Mucosa of gallbladder (tissue), 1 donor: ENCODE measurements around the gene SUMO3. TPM values are rescaled to one million over a fixed set of nuclear protein-coding genes. Genes with fewer than 3 reads are reported as not detected.

Source experiments
- DNase-seq: peaks from one replicate; pipeline ENCODE4 v3.0.0-alpha.2; 2020; ENCODE audit warnings: low spot score
- total RNA-seq: library from RNA; stranded (reverse); gene quantifications from one replicate; pipeline ENCODE4 v1.2.1, GENCODE V29; 2021
- donor health status: DM: no; HTN: no; CAD: no.

The SUMO3 gene
- total RNA-seq, 1 donor from 2014 or later = 70.5 TPM

DNA sequence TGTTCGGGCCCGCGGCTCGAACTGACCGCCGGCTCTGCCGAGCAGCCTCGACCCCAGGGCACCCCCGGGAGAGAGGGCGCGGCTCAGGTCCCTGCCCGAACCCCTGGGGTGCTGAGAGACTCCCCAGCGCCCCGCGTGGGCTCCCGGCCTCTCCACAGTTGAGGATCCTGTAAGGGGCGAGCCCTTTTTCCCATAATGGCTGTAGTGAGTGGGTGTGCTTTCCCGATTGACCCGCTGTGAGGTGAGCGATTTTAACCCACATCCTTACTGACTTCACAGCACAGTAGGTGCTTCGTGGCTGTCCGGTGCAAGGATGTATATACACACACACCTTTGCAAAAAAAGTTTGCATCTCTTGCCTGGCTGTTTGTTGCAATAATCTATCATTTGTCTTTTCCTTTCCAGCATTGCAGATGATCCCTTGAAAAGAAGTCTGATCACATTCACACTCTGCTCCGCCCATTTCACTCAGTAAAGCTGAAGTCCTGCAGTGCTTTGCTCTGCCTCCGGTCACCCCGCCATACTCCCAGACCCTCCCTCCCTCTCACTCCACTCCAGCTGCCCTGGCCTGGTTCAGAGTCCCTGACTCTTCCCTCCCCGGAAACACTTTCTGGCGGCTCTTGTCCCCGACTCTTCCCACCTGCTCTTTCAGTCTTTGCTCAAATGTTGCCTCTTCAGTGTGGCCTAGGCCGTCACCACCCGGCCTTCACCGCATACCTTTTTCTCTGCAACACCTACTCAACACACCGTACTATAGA, 15.3 kb downstream of the SUMO3 start:
- DNase-seq = no peak

DNA sequence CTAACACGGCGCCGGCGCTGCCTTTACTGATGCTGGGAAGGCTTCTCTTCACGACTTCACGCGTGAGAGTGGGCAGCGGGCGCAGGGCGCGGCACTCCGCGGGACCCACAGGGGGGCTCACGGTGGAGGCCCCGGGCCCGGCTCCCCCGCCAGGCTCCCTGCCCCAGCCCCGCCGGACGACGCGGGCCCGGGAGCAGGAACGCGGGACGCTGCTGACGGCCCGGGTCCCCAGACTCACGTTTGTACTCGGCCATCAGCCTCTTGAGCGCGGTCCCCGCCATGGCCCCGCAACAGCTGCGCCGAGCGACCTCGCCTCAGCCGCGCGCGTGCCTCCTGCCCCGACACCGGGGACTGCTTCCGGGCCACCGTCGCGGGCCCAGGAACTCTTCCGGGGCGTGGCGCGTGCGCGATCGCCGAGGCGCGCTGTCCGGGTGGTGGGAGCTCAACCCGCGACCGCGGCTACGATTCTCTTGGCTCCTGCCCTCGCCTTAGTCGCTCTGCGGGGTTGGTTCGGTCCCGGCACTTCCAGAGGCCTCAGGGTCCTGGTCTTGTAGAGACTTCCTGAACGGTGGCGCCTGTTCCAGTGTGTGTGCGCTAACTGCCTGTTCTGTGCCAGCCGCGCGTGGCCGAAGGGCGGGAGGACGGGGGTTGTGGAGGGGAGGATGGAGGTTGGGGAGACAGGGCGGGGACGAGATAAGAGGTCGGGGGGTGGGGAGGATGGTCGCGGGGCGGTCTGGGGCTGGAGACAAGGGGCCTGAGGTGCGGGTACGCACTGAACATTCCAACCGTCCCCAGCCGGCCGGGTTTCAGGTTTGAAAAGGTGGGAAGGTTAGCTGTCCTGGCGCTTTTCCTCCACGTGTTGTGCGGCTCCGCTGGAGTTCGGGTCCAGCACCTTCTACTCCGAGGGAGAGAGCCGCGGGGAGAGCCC, 16.1 kb downstream of the SUMO3 start, which contains the start of gene UBE2G2:
Gene UBE2G2 (minus strand): TSS at position 353 of the 928 bp plus-strand sequence. CDS start 72 bp downstream, at position 281.
- DNase-seq = peak; percentile 84

GRCh38 chr21:44800971-44801467, 16.8 kb downstream of the SUMO3 start:
- DNase-seq = no peak

GRCh38 chr21:44800103-44800502, 17.8 kb downstream of the SUMO3 start:
- DNase-seq = peak; percentile 31

DNA sequence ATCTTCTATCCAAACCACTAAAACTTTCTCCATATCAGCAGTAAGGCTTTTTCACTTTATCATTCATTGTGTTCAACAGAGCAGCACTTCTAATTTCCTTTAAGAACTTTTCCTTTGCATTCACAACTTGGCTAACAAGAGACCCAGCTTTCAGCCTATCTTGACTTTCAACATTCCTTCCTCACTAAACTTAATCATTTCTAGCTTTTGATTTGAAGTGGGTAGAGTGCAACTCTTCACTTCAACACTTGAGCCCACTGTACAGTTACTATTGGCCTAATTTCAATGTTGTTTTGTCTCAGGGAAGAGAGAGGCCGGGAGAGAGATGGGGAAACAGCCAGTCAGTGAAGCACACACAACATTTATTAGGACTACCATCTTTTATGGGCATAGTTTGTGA, 18.2 kb downstream of the SUMO3 start:
- DNase-seq = no peak

GRCh38 chr21:44797775-44798174, 20.1 kb downstream of the SUMO3 start:
- DNase-seq = no peak

- no peak for DNase-seq
Measured at GRCh38 chr21:44795342-44795741, 22.5 kb downstream of the SUMO3 start.

GRCh38 chr21:44793592-44794374, 24.1 kb downstream of the SUMO3 start:
- DNase-seq = no peak

DNA sequence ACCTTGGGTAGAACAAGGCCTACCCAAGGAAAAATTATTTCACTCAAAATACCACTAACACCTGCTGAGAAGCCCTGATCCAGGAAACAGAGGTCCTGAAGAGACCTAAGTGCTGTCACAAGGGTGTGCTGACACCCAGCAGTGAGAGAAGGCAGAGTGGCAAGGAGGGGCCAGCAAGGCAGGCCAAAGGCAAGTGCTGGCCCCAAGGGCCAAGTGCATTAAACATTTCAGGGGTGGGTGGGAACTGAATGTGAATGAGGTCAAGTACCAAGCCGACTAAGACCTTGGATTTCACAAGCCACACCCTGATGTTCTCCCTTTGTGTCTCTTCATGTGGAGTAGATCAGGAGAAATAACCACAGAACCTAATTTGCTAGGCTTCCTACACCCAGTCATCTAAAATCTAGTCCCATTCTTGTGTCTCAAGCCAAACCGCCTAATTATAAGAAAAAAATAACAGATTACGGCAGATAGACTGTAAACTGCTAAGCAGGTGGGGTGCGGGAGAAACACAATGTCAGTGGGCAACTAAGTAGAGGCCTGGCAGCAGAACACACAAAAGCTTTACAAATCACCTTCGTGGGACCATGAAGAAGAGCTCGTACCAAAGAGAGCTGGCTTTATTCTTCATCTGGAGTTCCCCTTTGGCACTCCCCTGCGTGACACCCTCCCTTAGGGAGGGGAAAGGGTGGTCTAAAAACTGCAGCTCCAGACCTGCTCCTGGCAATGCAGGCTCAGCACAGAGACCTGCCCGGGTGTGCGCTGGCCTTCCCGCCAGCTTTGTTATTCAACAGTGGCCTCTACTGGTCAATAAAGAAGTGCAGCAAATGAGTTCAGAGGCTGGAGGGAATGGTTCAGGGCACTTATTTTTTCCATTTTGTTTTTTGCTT, 24.9 kb downstream of the SUMO3 start:
- peak; percentile 53 for DNase-seq

DNA sequence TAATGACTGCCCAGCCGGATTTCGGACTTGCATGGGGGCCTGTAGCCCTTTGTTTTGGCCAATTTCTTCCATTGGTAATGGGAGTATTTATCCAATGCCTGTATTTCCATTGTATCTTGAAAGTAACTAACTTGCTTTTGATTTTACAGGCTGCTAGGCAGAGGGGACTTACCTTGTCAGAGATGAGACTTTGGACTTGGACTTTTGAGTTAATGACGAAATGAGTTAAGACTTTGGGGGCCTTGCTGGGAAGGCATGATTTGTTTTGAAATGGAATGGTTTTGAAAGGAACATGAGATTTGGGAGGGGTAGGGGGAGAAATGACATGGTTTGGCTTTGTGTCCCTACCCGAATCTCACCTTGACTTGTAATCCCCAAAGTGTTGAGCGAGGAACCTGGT, 25.9 kb downstream of the SUMO3 start:
- DNase-seq = no peak

DNA sequence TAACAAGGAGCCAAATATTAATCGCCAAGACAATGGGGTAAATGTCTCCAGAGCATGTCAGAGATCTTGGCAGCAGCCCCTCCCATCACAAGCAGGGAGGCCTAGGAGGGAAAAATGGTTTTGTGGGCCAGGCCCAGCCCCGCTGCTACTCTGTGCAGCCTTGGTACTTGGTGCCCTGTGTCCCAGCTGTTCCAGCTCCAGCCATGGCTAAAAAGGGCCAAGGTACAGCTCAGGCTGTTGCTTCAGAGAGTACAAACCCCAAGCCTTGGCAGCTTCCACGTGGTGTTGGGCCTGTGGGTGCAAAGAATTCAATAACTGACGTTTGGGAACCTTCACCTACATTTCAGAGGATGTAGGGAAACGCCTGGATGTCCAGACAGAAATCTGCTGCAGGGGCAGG, 26.6 kb downstream of the SUMO3 start:
- DNase-seq = no peak

DNA sequence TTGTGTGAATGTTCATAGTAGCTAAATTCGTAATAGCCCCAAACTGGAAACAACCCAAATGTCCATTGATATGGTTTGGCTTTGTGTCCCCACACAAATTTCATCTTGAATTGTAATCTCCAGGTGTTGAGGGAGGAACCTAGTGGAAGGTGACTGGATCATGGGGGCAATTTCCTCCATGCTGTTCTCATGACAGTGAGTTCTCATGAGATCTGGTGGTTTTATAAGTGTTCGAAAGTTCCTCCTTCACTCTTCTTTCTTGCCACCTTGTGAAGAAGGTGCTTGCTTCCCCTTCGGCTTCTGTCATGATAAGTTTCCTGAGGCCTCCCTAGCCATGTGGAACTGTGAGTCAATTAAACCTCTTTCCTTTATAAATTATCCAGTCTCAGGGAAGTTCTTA, 27.5 kb downstream of the SUMO3 start:
- DNase-seq = no peak

DNA sequence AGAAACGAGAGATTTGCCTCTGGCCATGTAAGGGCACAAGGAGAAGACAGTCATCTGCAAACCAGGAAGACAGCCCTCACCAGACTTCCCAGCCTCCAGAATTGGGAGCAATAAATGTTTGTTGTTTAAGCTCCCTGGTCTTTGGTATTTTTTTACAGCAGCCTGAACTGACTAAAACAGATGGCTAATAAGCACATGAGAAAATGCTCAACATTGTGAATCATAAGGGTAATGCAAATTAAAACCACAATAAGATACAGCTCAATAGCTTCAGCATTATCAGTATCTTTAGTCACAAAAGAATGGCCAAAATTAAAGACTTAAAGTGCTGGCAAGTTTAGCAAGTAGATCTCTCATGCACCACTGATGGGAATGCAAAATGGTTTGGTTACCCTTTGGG, 28.0 kb downstream of the SUMO3 start:
- DNase-seq = no peak

DNA sequence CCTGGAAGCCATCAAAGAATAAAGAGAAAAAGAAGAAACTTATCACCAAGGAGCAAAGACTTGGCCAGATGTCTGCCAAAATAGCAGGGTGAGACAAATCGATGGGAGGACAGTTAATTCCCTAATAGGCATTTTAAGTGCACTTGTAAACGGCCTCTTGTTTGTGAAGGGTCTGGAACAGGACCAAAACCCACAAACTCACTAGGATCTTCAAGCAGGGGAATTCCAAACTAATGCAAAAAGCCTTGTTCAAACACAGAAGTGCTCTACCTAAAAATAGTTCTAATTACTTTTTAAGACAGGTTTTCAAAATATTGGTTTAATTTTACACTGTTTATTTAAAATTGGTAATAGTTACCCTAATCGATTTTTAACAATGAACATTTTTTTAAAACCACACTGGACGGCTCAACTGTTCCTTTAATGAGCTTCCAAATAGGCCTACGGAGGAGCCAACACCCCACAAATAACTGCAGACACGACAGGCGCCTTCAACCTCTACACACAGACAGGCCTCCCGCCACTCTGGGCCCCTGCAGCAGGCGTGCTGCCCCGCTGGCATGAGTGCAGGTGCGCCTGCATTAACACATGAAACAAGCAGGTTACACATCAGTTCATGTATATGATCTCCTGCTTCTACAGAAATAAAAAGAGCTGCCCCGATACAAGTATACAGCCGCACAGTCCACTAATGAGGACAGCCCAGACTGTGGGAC, 32.1 kb downstream of the SUMO3 start:
- no peak for DNase-seq

GRCh38 chr21:44784810-44785209, 33.1 kb downstream of the SUMO3 start:
- no peak for DNase-seq

GRCh38 chr21:44783020-44783696, 34.7 kb downstream of the SUMO3 start:
- DNase-seq = no peak

- DNase-seq = no peak
Measured at GRCh38 chr21:44780767-44781459, 36.9 kb downstream of the SUMO3 start.

- DNase-seq = no peak
Measured at GRCh38 chr21:44780137-44780502, 37.7 kb downstream of the SUMO3 start.
